HG03439 (cell line): ENCODE results near the gene PSD4.

Experiments used
- ATAC-seq: cut with Tn5 transposase; IDR thresholded peaks from one replicate; pipeline ENCODE4 v1.9.1; 2021; ENCODE audit warnings: mild to moderate bottlenecking, moderate library complexity; ENCODE audit not compliant: unreplicated experiment

Gene PSD4

GRCh38 chr2:113219889-113220641 lies 46.3 kb downstream of the PSD4 start:
- no peak for ATAC-seq

DNA sequence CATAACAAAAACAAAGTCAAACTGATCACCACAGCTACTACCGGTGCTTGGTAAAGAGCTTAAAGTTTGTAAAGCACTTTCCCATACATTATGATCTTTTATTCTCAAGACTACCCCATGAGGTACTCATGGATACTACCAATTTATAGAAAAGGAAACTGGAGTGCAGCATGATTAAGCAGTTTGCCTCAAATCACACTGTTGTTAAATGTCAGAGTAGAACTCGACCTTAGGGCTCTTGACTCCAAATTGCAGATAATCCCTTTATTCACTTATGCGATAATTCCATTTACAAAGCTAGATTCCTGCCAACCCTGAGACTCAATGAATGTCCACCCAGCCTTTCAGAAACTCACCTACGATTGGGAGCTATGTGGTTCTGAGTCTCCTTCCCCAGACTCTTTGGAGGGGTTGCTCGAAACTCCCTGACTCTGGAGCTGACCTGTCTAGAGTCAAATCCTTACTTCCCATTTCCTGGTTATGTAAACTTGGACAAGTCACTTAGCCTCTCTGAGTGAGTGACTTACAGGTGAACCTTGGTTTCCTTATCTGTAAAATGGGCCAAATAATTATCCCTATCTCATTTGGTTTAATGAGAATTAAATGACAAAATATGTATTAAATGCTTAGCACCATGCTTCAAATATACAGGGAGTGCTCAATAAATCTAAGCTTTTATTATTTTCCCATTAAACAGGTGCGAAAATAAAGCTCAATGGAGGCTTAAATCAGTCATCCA lies 47.4 kb downstream of the PSD4 start:
- ATAC-seq, result no peak

DNA sequence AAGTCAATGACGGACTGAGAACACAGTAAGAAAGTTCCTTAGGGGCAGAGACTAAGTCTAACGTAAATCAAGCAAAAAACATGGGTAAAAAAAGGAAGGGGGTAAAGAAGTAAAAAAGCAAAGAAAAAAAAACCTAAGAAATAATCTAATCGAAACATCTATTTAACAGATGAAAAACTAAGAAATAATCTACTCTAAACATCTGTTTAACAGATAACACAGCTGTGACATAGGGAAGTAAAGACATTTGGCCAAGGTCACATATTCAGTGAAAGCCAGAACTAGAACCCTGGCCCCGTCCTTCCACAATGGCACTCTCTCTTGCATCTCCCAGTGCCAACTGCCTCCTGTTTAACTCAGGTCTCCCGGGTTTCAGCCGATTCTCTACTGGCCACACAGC lies 48.1 kb downstream of the PSD4 start:
- no peak for ATAC-seq

GRCh38 chr2:113223813-113224212 lies 50.0 kb downstream of the PSD4 start:
- ATAC-seq, result no peak

DNA sequence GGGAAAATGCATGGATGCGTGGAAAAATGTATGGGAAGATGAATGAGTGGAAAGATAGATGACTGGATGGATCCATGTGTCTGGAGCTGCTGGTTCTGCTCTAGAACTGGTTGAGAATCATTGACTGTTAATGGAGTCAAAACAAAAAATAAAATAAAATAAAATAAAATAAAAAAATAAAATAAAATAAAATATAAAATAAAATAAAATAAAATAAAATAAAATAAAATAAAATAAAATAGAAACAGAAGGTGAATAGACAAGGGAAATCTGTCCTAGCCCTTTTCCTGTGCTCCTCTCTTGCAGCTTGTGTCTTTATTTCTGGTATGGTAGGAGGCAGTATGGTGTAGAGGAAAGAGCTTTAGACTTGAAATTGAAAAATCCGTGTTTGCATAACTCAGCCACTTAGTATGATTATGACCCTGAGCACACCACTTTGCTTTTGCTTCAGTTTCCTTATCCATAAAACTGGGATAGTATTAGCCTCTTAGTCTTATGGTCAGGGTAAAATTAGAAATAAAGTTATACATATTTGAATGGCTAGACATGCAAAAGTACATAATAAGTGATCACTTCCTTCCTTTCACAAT lies 51.0 kb downstream of the PSD4 start:
- no peak for ATAC-seq

- ATAC-seq, result no peak
Observed at GRCh38 chr2:113225263-113226259, 51.8 kb downstream of the PSD4 start.

DNA sequence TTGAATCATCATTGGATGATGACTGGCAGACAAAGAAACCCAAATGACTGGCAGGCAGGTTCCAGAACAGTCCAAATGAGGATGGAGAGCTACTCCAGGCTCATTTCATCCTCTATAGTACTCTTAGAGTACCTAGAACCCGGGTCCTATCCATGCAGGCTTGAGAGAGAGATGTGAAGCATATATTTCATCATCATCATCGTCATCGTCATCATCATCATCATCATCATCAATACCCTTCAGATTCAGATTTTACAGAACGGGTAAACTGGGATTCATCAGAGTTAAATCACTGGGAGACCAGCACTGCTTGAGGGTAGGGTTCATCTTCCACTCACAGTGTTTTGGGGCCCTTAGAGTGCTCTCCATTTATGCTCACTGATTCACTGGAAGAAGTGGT lies 52.7 kb downstream of the PSD4 start:
- no peak for ATAC-seq

DNA sequence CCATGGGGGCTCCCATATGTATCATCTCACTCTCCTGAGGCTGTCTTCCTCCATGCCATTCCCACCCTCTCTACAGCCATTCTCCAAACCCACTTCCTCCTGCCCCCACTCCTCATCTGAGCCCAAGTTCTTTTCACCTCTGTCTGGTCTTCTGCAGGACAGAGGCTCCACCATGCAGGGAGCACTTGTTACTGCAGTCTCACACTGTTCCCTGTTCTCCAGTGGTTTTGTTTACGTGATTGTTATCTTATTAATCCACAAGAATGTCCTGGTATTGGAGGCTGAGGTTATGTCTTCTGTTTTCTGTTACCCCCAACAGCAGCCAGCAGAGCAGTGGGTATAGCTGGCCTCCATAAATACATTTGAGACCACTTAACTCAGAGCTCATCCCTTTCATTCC lies 53.5 kb downstream of the PSD4 start:
- ATAC-seq, result no peak

GRCh38 chr2:113227698-113228097 lies 53.9 kb downstream of the PSD4 start:
- ATAC-seq, result no peak

DNA sequence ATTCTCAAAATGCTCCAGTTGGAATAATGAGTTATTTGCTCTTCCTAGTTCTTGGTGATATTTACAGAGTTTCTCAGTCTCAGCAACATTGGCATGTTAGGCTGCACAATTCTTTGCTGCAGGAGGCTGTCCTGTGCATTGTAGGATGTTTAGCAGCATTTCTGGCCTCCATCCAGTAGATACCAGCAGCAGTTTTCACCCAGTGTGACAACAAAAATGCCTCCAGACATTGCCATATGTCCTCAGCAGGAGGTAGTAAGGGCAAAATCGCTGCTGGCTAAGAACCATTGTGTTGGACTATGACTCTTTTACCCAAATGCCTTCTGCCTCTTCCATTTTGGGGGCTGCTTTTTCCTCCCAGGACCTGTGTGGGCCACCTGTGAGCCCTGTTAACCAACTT lies 54.6 kb downstream of the PSD4 start:
- ATAC-seq, result no peak

DNA sequence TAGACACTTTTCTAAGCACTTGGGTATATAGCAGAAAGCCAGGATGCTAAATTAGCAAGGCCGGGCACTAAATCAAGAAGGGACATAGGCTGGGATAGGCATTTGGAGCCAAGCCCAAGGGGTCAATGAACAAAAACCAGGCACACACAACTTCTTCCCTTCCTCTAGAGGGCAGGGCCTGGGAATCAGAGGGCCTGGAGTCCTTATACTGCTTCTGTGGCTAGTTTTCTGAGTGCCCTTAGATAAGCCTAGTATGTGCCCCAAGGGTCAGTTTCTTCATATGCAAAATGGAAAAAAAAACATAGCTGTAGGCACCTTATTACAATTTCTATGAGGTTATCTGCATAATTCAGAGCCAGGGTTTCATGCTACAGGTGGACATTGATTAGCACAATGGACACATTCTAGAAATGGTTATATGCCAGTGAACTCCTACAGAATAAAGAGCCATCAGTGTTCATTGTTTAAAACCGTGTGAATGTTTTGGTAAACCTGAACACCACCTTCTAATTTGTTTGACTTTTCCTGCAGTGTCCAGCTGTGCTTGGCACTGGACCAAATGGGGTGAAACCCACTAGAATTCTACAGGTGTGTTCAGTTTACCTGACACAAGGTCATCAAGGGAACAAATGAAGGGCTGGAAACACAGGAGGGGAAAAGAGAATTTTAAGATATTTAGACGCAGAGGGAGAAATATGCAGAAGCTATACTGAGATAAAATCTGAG lies 55.4 kb downstream of the PSD4 start:
- no peak for ATAC-seq

DNA sequence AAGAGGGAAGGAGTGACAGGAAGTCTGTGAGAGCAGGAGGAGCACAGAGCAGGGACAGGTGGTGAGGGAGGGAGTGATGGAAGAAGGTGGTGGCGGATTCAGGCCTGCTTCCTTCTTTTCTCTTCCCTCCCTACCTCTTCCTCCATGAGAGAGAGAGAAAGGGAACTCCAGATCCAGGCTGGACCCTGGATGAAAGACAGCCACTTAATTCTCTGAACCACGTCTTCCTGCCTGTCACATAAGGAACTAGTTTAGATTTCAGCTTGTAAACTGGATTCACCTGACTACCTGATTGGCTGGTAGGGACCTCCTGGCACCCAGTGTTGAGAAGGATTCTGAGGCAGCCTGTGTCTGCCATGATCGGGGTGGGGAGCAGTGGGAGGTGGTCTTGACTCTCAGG lies 56.0 kb downstream of the PSD4 start:
- ATAC-seq, result no peak

- no peak for ATAC-seq
Observed at GRCh38 chr2:113230531-113230930, 56.8 kb downstream of the PSD4 start.

- ATAC-seq, result no peak
Observed at GRCh38 chr2:113231064-113231463, 57.3 kb downstream of the PSD4 start.

DNA sequence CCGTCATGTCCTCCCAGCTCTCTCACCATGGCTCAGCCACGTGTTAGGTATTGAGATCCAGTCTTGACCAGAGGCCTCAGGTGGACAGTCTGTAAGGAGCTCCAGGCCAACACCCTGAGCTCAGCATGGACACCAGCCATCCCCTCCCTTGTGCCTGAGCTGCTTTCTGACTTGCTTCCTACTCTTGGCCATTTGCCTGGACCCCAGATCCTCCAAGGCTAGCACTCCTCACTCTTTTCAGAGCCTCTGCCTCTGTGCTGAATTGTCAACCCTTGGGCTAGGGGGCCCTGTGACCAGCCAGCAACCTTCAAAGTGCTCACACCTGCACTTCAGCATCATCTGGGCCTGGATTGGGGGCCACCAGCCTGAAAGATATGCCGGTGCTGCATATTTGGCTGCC lies 58.4 kb downstream of the PSD4 start:
- no peak for ATAC-seq

- no peak for ATAC-seq
Observed at GRCh38 chr2:113232740-113233139, 59.0 kb downstream of the PSD4 start.

- ATAC-seq, result no peak
Observed at GRCh38 chr2:113233593-113234550, 60.1 kb downstream of the PSD4 start.

GRCh38 chr2:113234721-113235346 lies 61.1 kb downstream of the PSD4 start:
- no peak for ATAC-seq
